Stimulated activated CD4-positive, alpha-beta T cell treated with anti-CD3 and anti-CD28 coated beads, Interleukin-4, amount 100 ng/mL, for 24 hours (primary cell): Measurements from ENCODE around the gene KLHL12.

Source experiments
- DNase-seq: peaks from one replicate; pipeline ENCODE4 v3.0.0-alpha.2; 2020

Gene KLHL12

DNA sequence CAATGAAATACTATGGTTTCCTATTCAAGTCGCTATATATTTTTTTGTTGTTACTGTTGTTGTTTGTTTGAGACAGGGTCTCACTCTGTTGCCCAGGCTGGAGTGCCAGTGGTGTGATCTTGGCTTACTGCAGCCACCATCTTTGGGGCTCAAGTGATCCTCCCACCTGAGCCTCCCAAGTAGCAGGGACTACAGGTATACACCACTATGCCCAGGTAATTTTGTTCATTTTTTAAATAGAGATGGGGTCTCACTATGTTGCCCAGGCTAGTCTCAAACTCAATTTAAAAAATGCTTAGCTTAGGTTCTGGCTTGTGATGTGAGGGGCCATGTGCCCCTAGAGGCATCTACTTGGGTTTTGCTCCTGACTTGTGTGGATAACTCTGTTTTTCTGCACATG lies 47.9 kb downstream of the KLHL12 start:
- no peak for DNase-seq

DNA sequence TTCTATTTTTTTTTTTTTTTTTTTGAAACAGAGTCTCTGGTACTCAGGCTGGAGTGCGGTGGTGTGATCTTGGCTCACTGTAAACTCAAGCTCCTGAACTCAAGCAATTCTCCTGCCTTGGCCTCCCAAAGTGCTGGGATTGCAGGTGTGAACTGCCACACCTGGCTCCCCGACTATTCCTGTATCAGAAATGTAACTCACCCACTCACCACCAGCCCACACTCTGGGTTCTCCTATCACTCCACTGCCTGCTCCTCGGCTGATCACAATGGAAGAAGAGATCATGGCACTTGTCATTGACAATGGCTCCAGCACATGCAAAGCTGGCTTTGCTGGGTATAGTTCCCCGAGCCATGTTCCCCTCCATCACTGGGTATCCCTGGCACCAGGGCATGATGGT lies 54.0 kb downstream of the KLHL12 start:
- no peak for DNase-seq

DNA sequence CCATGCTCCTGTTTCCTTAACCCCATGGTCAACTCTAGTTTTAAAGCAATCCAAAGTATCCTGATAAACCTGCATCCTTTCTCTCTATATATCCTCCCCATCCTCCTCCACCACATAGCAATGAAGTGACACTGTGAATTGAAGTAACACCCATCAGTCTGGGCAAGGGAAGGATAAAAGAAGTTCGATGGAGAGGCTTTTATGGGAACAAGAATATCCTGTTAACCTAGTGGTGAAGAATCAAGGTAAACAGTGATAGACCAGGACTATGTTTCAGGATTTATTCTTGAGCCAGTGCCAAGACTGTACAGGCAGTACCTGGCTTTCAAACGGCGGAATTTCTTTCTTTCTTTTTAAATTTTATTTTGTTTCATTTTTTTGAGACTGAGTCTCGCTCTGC lies 55.7 kb downstream of the KLHL12 start:
- no peak for DNase-seq

DNA sequence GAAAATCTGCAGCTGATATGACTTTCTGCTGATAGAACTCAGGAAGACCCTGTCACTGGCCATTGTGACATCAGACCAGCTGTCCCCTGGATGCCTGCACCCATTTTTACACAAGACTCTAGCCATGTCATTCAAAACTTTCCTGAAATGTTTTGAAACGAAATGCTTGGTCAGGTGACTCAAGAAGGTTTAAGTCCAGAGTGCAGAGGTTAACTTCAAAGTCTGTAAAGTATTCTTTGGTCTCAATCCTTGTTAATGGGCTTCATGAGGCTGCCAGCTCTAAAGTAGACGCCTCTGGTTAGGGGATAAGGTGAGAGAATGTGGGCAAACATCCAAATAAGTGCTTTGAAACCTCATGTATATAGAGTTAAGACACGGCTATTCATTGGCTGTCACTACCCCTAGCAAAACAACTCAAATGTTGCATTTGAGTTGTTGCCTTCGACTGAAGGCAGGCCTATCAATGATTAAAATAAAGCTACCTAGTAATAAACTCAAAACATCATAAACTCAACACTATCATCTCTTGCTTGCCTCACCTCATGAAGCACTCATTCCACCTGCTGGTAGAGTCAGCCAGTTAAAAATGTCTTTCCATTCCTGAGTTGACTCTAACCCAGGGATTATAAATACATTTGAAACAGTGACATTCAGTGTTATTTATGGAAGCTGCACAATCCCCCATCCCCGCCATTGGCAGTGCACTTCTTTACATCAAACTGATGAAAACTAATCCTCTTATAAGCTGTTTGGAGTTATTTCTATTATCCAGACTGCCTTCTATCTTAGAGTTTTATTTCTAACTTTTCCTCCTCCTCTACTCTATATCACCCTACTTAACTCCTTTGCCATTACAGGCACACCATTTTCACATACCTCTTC lies 64.1 kb downstream of the KLHL12 start:
- no peak for DNase-seq

DNA sequence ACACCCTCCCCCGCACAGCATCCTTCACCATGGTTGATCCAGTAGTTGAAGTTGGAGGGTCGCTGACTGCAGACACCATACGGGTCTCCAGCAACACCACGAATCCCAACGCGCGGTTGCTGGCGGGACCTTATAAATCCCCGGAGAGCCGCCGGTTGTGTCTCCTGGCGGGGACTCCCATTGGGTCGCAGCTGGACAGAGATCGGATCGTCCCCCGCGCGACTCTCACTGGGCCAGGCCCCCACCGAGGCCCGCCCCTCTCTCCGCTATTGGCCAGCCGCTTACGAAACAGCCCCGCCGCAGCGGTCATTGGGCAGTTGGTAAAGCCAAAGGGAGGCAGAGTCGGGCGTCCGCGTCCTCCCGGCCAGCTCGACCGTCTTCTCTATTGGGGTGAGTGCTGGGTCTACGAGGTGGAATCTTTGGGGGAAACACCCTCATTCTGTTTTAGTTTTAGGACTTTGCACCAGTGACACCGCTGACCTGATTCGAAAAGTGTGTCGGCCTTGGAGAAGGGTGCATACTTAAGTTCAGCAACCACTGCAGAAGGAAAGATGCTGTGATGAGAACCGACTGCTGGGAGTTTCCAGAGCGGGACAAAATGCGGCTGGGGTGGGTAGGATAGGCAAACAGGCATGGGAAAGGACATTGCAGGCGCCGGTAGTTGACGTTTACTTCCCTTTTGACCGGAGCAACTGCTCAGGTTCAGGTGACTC lies 65.5 kb downstream of the KLHL12 start:
- peak; percentile 30 for DNase-seq

DNA sequence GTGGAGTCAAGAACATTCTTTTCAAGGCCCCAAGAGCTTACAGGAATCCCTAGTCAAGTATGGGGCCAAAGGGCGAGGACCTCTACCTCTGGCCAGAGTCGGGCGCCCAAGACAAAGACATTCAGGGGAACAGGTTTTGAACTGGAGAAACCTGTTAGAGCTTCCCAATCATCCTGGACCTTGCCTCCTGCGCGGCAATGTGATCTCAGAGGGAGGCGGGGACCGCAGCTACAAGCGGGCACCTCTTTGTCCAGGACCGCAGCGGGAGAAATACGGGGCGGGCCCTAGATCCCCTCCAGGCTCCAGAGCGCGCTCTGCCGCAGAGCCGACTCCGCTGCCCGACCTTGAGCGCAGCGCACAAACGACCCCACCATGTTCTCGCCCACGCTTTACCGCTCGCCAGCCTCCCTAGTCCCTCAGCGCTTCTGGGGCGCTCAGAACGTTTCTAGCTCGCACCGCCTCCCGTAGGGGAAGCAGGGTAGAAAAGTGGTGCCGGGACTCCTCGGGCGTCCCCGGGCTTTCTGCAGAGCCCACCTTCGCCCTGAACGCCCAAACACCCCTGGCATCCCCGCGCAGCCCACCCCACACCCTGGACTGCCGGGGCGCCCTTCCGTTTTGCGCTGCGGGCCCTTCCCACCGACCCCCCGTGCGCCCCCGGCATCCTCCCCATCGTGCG lies 66.2 kb downstream of the KLHL12 start:
- peak; percentile 32 for DNase-seq

DNA sequence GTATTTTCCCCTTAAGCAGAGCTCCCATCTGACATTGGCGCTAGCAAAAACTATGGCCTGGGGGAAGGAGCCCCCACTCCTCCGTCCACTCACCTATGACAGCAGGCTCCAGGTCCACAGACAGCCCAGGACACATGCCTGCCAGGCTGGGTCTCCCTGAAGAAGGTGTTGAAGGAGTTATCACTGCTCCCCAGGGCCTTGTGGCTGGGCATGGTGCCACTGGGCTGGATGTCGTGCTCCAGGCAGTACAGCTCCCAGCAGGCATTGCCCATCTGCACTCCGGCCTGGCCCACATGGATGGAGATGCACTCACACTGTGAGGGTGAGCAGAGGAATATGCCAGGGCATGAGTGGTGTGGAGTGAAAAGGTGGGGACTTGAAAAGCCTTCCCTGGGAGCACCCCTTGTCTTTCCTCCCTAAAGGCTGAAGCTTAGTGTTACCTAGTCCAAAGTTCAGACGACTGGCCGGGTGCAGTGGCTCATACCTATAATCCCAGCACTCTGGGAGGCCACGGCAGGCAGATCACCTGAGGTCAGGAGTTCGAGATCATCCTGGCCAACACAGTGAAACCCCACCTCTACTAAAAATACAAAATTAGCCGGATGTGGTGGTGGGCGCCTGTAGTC lies 68.1 kb downstream of the KLHL12 start:
- no peak for DNase-seq

DNA sequence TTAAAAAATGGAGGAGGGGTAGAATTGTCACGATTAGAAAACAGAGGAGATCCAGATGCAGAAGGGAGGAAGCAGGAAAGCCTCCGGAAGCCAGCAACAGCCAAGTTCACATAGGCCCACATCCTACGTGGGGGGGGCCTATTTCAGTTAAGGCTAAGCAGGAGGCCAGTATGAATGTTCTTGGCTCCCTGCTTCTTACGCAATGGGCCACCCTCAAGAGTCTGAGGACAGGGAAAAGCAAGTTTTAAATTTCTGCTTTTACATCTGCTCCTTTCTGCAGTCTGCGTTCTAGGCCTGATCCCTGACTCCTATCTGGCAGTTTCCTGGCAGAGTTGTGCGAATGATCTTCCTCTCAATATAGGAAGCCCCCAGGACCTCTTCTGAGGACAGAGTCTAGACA lies 68.7 kb downstream of the KLHL12 start:
- no peak for DNase-seq

DNA sequence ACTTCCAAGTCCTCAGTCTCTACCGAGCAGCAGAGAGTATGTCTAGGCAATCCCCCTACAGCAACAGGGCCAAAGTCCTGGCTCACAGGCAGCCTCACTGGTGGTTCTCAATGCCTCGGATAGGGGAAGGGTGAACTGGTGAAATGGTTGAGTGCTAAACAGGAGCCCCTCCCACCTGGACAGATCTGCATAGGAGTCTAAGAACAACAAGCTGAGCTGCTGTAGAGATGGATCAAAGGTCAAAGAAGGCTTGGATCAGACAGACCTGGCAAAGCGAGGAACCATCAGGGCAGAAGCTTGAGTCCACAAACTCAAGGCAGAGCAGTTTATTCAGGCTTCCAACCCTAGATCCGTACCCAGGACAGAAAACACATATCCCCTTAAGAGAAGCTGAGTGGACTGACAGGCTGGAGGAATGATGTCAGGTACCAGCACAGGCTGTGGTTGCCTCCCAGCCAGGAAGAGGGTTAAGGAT lies 69.9 kb downstream of the KLHL12 start:
- DNase-seq = no peak

DNA sequence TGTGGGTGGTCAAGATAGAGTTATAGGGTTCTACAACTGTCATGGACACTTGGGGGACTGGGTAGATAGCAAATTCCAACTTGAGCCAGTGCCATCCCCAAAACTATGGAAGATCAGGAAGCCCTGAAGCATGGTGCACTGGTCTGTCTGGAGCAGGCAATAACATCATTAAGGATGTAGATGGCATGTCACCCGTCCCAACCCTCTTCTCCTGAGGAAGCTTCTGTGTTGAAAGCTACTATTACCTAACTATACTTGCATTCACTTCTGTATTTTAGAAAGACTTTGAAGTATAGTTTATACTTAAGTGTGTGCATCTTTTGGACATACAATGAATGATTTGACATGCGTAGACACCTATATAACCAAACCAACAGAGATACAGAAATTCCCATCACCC lies 71.0 kb downstream of the KLHL12 start:
- no peak for DNase-seq

DNA sequence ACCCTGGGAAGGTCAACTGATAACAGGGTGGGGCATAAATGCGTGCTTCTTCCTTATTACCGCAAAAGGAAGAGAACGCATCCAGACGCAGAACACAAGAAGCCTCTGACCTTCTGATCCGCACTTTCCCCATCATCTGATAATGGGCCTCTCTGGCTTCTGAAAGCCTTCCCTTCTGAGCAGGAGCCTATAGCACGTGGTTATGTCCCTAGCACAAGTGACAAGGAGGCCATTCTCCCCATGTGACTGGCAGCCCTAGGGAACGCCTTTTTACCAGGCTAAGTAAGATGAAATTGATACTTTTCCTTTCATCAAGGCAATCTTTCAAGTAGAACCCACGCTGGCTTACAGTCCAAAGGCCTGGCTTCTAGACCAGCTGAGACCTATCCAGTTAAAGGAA lies 72.2 kb downstream of the KLHL12 start:
- DNase-seq = no peak

DNA sequence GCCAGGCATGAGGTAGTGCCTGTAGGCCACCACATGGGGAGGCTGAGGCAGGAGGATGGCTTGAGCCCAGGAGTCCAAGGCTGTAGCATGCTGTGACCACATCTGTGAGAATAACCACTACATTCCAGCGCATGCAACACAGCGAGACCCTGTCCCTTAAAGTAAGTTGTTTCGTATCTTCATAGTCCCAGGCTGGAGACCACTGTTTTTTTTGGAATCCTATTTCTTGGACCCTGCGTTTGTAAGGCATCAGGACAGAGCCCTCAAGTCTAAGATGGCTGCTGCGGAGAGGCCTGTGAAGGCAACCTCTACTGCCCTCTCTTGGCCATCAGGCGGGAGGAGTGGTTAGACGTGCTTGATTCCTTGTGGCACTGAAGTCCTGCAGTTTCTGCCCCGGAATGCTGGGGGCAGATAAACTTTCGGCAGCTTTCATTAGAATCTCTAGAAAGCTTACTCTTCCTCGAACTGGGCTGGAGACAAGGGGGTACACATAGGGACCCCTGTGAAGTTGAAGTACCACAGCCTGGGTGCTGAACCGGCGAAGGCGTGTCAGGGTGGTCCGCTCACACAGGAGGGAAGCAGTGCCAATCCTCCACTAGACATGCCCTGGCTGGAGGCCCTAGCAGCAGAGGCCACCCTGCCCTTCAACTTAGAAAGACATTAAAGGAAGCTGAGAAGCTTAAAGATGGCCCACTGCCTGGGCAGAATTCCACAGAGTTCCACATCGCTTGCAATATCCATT lies 74.7 kb downstream of the KLHL12 start:
- DNase-seq = peak; percentile 44

DNA sequence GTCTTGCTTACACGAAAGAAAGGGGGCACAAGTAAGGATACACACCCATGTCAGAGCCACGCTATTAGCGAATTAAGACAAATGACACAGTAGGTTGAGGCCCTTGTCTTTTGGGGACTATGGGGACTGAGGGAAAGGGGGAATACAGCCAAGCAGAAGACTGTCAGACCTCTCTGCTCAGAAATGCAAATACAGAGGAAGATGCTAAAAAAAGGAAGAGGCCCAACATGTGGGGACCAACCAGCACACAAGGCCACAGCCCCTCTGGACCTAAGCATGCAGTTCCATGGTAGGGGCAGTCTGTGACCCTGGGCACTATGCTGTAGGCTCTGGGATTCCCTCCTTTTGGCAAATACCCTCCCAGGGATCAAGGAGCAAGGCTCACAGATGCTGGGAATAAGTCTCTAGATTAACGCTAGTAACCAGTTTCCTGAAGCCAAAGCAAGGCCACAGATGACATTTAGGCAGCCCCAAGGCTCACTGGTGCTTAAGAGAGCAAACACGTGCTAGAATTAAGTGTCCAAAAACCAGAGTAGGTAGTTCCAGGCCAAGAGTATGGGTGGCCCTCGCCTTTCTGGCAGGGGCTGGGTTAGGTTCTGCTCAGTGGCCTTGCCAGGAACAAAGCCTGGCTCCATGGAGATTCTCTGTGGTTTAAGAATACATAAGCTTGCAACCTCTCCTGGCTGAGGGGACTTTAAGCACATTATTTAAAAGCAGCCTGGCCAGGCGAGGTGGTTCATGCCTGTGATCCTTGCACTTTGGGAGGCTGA lies 76.3 kb downstream of the KLHL12 start:
- DNase-seq = no peak

DNA sequence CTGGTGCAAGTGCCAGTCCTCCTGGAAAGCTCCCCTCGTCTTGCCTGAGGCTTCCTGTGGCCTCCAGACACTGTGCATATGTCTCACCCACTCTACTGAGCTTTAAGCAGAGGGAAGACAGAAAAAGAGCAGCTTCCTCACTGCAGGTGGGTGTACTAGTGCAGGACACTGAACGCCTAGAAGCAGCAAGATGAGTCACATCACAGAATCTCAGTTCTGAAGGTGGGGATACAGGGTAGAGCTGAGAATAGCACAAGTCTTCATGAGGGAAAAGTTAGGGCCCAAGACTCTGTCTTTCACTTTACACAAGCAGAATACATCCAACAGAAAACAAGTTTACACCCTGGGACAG lies 78.9 kb downstream of the KLHL12 start:
- no peak for DNase-seq

DNA sequence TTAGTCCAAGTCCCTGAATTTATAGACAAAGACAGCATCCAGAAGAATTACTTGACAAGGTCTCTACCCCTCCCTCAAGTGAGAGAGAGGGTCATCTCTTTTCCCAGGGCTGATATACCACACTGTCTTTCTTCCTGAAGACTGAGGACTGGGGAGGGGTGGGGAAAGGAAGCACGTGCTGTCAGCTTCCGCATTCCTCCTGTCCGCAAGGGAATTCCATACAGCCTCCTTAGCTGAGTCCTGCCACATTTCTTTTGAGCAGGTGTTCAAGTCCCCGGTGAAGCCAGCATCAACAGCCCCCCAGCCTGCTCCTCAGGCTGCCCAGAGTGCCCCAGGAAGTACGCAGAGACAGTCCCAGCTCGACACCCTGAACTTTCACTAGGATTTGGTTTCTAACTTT lies 82.1 kb downstream of the KLHL12 start:
- DNase-seq = no peak

DNA sequence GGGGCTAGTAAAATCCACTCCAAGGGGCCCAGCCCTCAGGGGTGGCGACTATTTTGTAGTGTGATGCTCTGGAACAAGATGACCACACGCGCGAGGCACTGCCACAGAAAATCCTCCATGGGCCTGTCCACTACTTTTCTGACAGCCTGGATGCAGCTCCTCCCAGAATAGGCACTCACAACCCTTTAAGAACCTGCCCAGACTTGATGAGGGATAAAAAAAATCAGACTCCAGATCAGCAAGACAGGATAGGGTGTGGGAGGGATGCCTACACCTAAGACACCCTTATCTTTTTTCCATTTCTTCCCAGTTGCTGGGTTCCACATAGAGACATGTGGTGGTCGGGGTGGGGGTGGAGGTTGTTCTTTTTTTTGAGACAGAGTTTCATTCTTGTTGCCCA lies 82.8 kb downstream of the KLHL12 start:
- DNase-seq = no peak

DNA sequence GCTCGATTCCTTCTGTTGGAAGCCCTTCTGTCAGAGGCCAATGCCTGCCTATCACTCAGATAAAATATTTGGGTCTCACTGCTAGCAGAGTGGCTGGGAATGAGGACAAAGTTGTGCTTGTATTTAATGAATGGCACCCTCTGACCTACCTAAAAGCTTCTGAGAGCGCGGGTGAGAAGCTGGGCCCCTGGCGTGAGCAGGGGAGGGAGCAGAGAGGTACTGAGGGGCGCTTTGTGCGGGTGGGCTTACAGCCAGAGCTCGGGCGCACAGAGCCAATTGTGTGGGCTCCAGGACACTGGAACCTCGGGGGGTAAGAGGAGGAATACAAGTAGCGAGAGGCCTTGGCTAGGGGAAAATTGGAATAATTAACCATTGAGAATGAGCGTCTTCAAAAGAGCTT lies 84.0 kb downstream of the KLHL12 start:
- no peak for DNase-seq
